CD4-positive, alpha-beta T cell (primary cell): ENCODE measurements around the gene UGT1A9. TPM values are rescaled to one million over a fixed set of nuclear protein-coding genes. Genes with fewer than 3 reads are reported as not detected.

Source experiments
- ATAC-seq: fragments of 200-7000 bp; cut with Tn5 transposase; one replicate; pipeline ENCODE4 v1.10.0; 2022; ENCODE audit warnings: mild to moderate bottlenecking; ENCODE audit not compliant: poor library complexity
- CTCF ChIA-PET: fragments of 350-600 bp; sonication (Branson Sonifier 250); formaldehyde crosslinking; loops from one replicate; lab custom pipeline; 2021; ENCODE audit warnings: antibody characterized with exemption, inconsistent platforms; lab: Charles Lee
- POLR2A ChIA-PET: fragments of 350-600 bp; sonication (Branson Sonifier 250); formaldehyde crosslinking; loops from one replicate; lab custom pipeline; 2021; ENCODE audit warnings: antibody characterized with exemption, inconsistent platforms; lab: Charles Lee
- DNase-seq, 14 experiments: peaks; one replicate each; pipeline ENCODE4 v3.0.0-alpha.2; 2013 to 2020; ENCODE audit warnings: mixed read lengths in 2 of 14
- H3K27ac ChIP-seq, 2 donors: one replicate each; pipeline versions ENCODE4 v1.5.1 to v1.7.0; 2013; ENCODE audit warnings: low read length in 2 of 2, low read depth in 1 of 2, mild to moderate bottlenecking in 1 of 2
- H3K27me3 ChIP-seq, 2 experiments: 1 replicate in 1 of 2; 2 replicates in 1 of 2; pipeline versions ENCODE4 v1.6.1 to v1.7.0; 2013; ENCODE audit warnings: low read length in 2 of 2, control low read depth in 1 of 2, mild to moderate bottlenecking in 1 of 2, moderate library complexity in 1 of 2; ENCODE audit not compliant: insufficient read depth in 2 of 2, control insufficient read depth in 1 of 2
- H3K36me3 ChIP-seq: one replicate; pipeline ENCODE4 v1.6.1; 2013; ENCODE audit warnings: low read length, control low read depth; ENCODE audit not compliant: insufficient read depth
- H3K4me1 ChIP-seq: one replicate; pipeline ENCODE4 v1.6.1; 2013; ENCODE audit warnings: low read length, control low read depth; ENCODE audit not compliant: insufficient read depth
- H3K4me3 ChIP-seq: one replicate; pipeline ENCODE4 v1.5.1; 2013; ENCODE audit warnings: mild to moderate bottlenecking, low read length, moderate library complexity
- H3K9me3 ChIP-seq, 2 experiments: 1 replicate in 1 of 2; 2 replicates in 1 of 2; pipeline versions ENCODE4 v1.6.1 to v1.7.0; 2013; ENCODE audit warnings: low read length in 2 of 2, mild to moderate bottlenecking in 2 of 2, control low read depth in 1 of 2, moderate library complexity in 1 of 2; ENCODE audit not compliant: control insufficient read depth in 1 of 2, insufficient read depth in 1 of 2
- H3K27ac Mint-ChIP-seq: one replicate; pipeline ENCODE4 v1.8.0; 2020; ENCODE audit warnings: mixed read lengths
- H3K27me3 Mint-ChIP-seq: one replicate; pipeline ENCODE4 v1.8.0; 2021; ENCODE audit warnings: mixed read lengths
- H3K36me3 Mint-ChIP-seq: one replicate; pipeline ENCODE4 v1.8.0; 2021; ENCODE audit warnings: low read depth, mixed read lengths
- H3K4me1 Mint-ChIP-seq: one replicate; pipeline ENCODE4 v1.8.0; 2021; ENCODE audit warnings: low read depth, mixed read lengths
- H3K4me3 Mint-ChIP-seq: one replicate; pipeline ENCODE4 v1.8.0; 2020; ENCODE audit warnings: mild to moderate bottlenecking, mixed read lengths
- H3K9me3 Mint-ChIP-seq: one replicate; pipeline ENCODE4 v1.8.0; 2020; ENCODE audit warnings: mixed read lengths
- CTCF ChIP-seq: fragments of 200-600 bp; IDR thresholded peaks from one replicate; pipeline ENCODE4 v1.8.0; 2022; ENCODE audit warnings: antibody characterized with exemption, mild to moderate bottlenecking
- intact Hi-C, 2 experiments: fragments of 100-400 bp; cut with DNase I in 1 of 2; cut with micrococcal nuclease in 1 of 2; formaldehyde crosslinking; loops; one replicate each; pipeline versions ENCODE4 v1.15.1 to v1.9.0; 2023 to 2025; cut with DNase I, micrococcal nuclease
- total RNA-seq, 174 experiments: library from RNA in 2 of 174; stranded (reverse) in 2 of 174; gene quantifications; one replicate each; pipeline ENCODE4 v1.2.3 and lab custom pipeline; 2021 to 2026

UGT1A9 gene
- total RNA-seq, 2 experiments from 2014 or later = not detected

- TF ChIP-seq CTCF = no peak
- Histone ChIP-seq H3K27ac (no peak within 1 kb of the TSS), H3K4me1 (no peaks in the 10 kb centered on the region), H3K36me3 (no peaks in the 10 kb centered on the region), H3K4me3 (no peak within 1 kb of the TSS), H3K27me3 (peaks cover 0 to 3% of the 10 kb centered on the region in 2 experiments), H3K9me3 (peaks cover 0 to 15% of the 10 kb centered on the region in 2 experiments)
- ChIA-PET POLR2A (no interaction called here), CTCF (no interaction called here)
- H3K4me1 Mint-ChIP-seq = no peaks in the 10 kb centered on the region
- peaks cover 49% of the 10 kb centered on the region for H3K27me3 Mint-ChIP-seq
- H3K4me3 Mint-ChIP-seq = no peak within 1 kb of the TSS
- H3K27ac Mint-ChIP-seq = no peak within 1 kb of the TSS
- DNase-seq (no peak), ATAC-seq (no peak)
- intact Hi-C loops = no loop called here
- H3K36me3 Mint-ChIP-seq = no peaks in the 10 kb centered on the region
- peaks cover 15% of the 10 kb centered on the region for H3K9me3 Mint-ChIP-seq
Observed at GRCh38 chr2:233778030-233778429, 106.3 kb downstream of the UGT1A9 start, which contains the start of gene MROH2A. Gene MROH2A, plus strand, starts transcription at chr2:233778330. Its CDS starts 1,029 bp downstream, at chr2:233779359.

GRCh38 chr2:233779722-233780121 is 108.0 kb downstream of the UGT1A9 start:
- Histone ChIP-seq H3K4me1 (no peaks in the 10 kb centered on the region), H3K27me3 (peaks cover 0 to 3% of the 10 kb centered on the region in 2 experiments), H3K9me3 (peaks cover 0 to 15% of the 10 kb centered on the region in 2 experiments), H3K27ac (no peak overlapping the region), H3K4me3 (no peak overlapping the region), H3K36me3 (no peaks in the 10 kb centered on the region)
- POLR2A ChIA-PET = no interaction called here
- CTCF ChIA-PET = no interaction called here
- peaks cover 46% of the 10 kb centered on the region for H3K27me3 Mint-ChIP-seq
- H3K36me3 Mint-ChIP-seq = no peaks in the 10 kb centered on the region
- H3K4me3 Mint-ChIP-seq = no peak overlapping the region
- no peaks in the 10 kb centered on the region for H3K4me1 Mint-ChIP-seq
- no peak overlapping the region for H3K27ac Mint-ChIP-seq
- intact Hi-C loops = no loop called here
- peaks cover 15% of the 10 kb centered on the region for H3K9me3 Mint-ChIP-seq
- DNase-seq = no peak
- TF ChIP-seq CTCF = no peak
- ATAC-seq = no peak

- peaks cover 0 to 8% of the 10 kb centered on the region in 2 experiments for H3K27me3 ChIP-seq
- Mint-ChIP-seq H3K27ac (no peak overlapping the region), H3K27me3 (peaks cover 45% of the 10 kb centered on the region), H3K4me1 (no peaks in the 10 kb centered on the region), H3K4me3 (no peak overlapping the region), H3K36me3 (no peaks in the 10 kb centered on the region), H3K9me3 (peaks cover 11% of the 10 kb centered on the region)
- no peaks in the 10 kb centered on the region for H3K4me1 ChIP-seq
- intact Hi-C loops = no loop called here
- H3K36me3 ChIP-seq = no peaks in the 10 kb centered on the region
- TF ChIP-seq CTCF = no peak
- peaks cover 0 to 7% of the 10 kb centered on the region in 2 experiments for H3K9me3 ChIP-seq
- H3K4me3 ChIP-seq = no peak overlapping the region
- POLR2A ChIA-PET = no interaction called here
- CTCF ChIA-PET = no interaction called here
- DNase-seq (no peak), ATAC-seq (no peak)
- H3K27ac ChIP-seq = no peak overlapping the region
Observed at GRCh38 chr2:233780771-233781170, 109.1 kb downstream of the UGT1A9 start.
